ENCODE data around the gene NT5DC2. TPM values are rescaled to one million over a fixed set of nuclear protein-coding genes. Genes with fewer than 3 reads are reported as not detected.

Gene NT5DC2
- total and polyA plus RNA-seq, 10 of the 15 experiments (the other 5 are each of a cell fraction or from before 2014, with no cell fraction given) = 21.6 to 135 (median 66.8) TPM

DNA sequence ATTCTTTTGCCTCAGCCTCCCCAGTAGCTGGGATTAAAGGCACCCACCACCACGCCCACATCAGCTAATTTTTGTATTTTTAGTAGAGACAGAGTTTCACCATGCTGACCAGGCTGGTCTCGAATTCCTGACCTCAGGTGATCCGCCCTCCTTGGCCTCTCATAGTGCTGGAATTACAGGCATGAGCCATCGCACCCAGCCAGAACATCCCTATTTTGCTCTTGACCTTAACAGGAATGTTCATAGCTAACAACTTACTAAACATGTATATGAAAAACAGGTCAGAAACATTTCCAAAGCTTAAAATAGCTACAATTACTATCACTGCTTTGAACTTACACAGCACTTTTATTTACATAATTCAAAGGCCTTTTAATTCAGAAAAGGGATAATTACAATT lies 36.4 kb upstream of the NT5DC2 start:
- intact Hi-C loops (cut with micrococcal nuclease; ENCODE audit: unreplicated experiment) (no loop called here), in situ Hi-C loops (cut with MboI) (no loop called here)
- peaks cover 0 to 8% of the 10 kb centered on the region in 2 experiments for H3K36me3 ChIP-seq (ENCODE audit: control insufficient read depth in 2 of 2, insufficient read depth in 2 of 2, low read length in 1 of 2)
- no peak overlapping the region for H3K4me3 ChIP-seq
- BruUV-seq (replicated peaks) = no TSS peak
- ChIA-PET RAD21 (ENCODE audit: unreplicated experiment) (no interaction called here), POLR2A (interaction anchor here (1.0 kb wide), 1 partner anchor 32 kb away, joined by 3 read pairs; no protein-coding TSS in a partner anchor), CTCF (interaction anchor here (0.6 to 0.7 kb wide), 2 partner anchors 58 to 69 kb away, joined by 3 read pairs; no protein-coding TSS in a partner anchor), SMC1A (ENCODE audit: uncharacterized antibody, unreplicated experiment) (interaction anchor here (0.9 to 1.7 kb wide), 5 partner anchors 10 to 231 kb away, joined by 3 to 6 read pairs (median 3); no protein-coding TSS in a partner anchor)
- no peak overlapping the region for H2AFZ ChIP-seq (ENCODE audit: control insufficient read depth, low read depth, low read length)
- no peaks in the 10 kb centered on the region for H3K9me3 ChIP-seq (replicated peaks; ENCODE audit: control insufficient read depth, insufficient read depth, low read length)
- WGBS (ENCODE audit: insufficient coverage, insufficient replicate concordance, low lambda C conversion rate, missing lambda C conversion rate) = 90% methylated on average over 4 of the region's 4 CpGs
- H3K9ac ChIP-seq (ENCODE audit: control insufficient read depth, insufficient read depth, low read length) = no peak overlapping the region
- FAIRE-seq = no peak
- DNase-seq (ENCODE audit: low read depth, low spot score) = no peak
- H3K27me3 ChIP-seq (replicated peaks in 1 of 2; ENCODE audit: control insufficient read depth in 2 of 2, insufficient read depth in 2 of 2, low read length in 1 of 2) = no peaks in the 10 kb centered on the region
- no peak overlapping the region for H3K27ac ChIP-seq (ENCODE audit: control insufficient read depth, insufficient read depth)
- no peaks in the 10 kb centered on the region for H4K20me1 ChIP-seq (ENCODE audit: control insufficient read depth, insufficient read depth)
- no peaks in the 10 kb centered on the region for H3K4me1 ChIP-seq (ENCODE audit: control insufficient read depth, insufficient read depth, low read length)
- H3K4me2 ChIP-seq (ENCODE audit: control insufficient read depth, insufficient read depth) = no peak overlapping the region
- TF ChIP-seq BCL3 (IDR thresholded peaks at IDR 0.05; ENCODE audit: borderline replicate concordance, insufficient read depth, low read depth, low read length, poor library complexity, severe bottlenecking) = no peak
- no peak for TF ChIP-seq IKZF2 (IDR thresholded peaks at IDR 0.05)
- no peak for TF ChIP-seq ATF7 (IDR thresholded peaks at IDR 0.05; ENCODE audit: low read depth)
- H3K79me2 ChIP-seq (ENCODE audit: control insufficient read depth, insufficient read depth, low read length) = no peaks in the 10 kb centered on the region
- ATAC-seq = no peak

- Histone ChIP-seq H3K4me1 (ENCODE audit: control insufficient read depth, insufficient read depth, low read length) (no peaks in the 10 kb centered on the region), H3K4me2 (ENCODE audit: control insufficient read depth, insufficient read depth) (no peak overlapping the region), H3K27me3 (replicated peaks in 1 of 2; ENCODE audit: control insufficient read depth in 2 of 2, insufficient read depth in 2 of 2, low read length in 1 of 2) (no peaks in the 10 kb centered on the region), H4K20me1 (ENCODE audit: control insufficient read depth, insufficient read depth) (no peaks in the 10 kb centered on the region), H3K4me3 (no peak overlapping the region), H3K79me2 (ENCODE audit: control insufficient read depth, insufficient read depth, low read length) (no peaks in the 10 kb centered on the region), H2AFZ (ENCODE audit: control insufficient read depth, low read depth, low read length) (no peak overlapping the region), H3K36me3 (ENCODE audit: control insufficient read depth in 2 of 2, insufficient read depth in 2 of 2, low read length in 1 of 2) (peaks cover 0 to 19% of the 10 kb centered on the region in 2 experiments; a peak in 2 of 4 replicates), H3K27ac (ENCODE audit: control insufficient read depth, insufficient read depth) (no peak overlapping the region), H3K9ac (ENCODE audit: control insufficient read depth, insufficient read depth, low read length) (no peak overlapping the region), H3K9me3 (replicated peaks; ENCODE audit: control insufficient read depth, insufficient read depth, low read length) (no peaks in the 10 kb centered on the region)
- no peak for ATAC-seq
- ChIA-PET SMC1A (ENCODE audit: uncharacterized antibody, unreplicated experiment) (interaction anchor here (0.6 to 1.1 kb wide), 3 partner anchors 17 to 90 kb away, joined by 3 to 6 read pairs (median 3); no protein-coding TSS in a partner anchor), RAD21 (ENCODE audit: unreplicated experiment) (no interaction called here), POLR2A (interaction anchor here (0.7 kb wide), 1 partner anchor 41 kb away, joined by 5 read pairs; no protein-coding TSS in a partner anchor), CTCF (no interaction called here)
- intact Hi-C loops (cut with micrococcal nuclease; ENCODE audit: unreplicated experiment) = no loop called here
- WGBS (ENCODE audit: insufficient coverage, insufficient replicate concordance, low lambda C conversion rate, missing lambda C conversion rate) = 100% methylated on average over 2 of the region's 2 CpGs
- no peak for DNase-seq (ENCODE audit: low read depth, low spot score)
- TF ChIP-seq, protein P1, sequence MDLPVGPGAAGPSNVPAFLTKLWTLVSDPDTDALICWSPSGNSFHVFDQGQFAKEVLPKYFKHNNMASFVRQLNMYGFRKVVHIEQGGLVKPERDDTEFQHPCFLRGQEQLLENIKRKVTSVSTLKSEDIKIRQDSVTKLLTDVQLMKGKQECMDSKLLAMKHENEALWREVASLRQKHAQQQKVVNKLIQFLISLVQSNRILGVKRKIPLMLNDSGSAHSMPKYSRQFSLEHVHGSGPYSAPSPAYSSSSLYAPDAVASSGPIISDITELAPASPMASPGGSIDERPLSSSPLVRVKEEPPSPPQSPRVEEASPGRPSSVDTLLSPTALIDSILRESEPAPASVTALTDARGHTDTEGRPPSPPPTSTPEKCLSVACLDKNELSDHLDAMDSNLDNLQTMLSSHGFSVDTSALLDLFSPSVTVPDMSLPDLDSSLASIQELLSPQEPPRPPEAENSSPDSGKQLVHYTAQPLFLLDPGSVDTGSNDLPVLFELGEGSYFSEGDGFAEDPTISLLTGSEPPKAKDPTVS (IDR thresholded peaks at IDR 0.05; ENCODE audit: low read depth, low read length) = no peak
- no peak for TF ChIP-seq YY1 (IDR thresholded peaks at IDR 0.05; ENCODE audit: low read depth, low read length)
- TF ChIP-seq NR2C2 (IDR thresholded peaks at IDR 0.05; ENCODE audit: borderline replicate concordance, control insufficient read depth, insufficient read length, low read depth) = no peak
- TF ChIP-seq MYB (IDR thresholded peaks at IDR 0.05; ENCODE audit: borderline replicate concordance, low read depth, low read length) = no peak
- TF ChIP-seq NR2C1 (IDR thresholded peaks at IDR 0.05) = no peak
- no peak for TF ChIP-seq MXI1 (IDR thresholded peaks at IDR 0.05; ENCODE audit: low read depth, low read length)
- no peak for TF ChIP-seq TCF3 (IDR thresholded peaks at IDR 0.05; ENCODE audit: borderline replicate concordance, insufficient read depth, low read depth, low read length)
- in situ Hi-C loops (cut with MboI) = no loop called here
- BruUV-seq (replicated peaks) = no TSS peak
- FAIRE-seq = no peak
Observed at GRCh38 chr3:52568069-52568468, 34.4 kb upstream of the NT5DC2 start.
